Measurements from ENCODE around the gene IL15. TPM values are rescaled to one million over a fixed set of nuclear protein-coding genes. Genes with fewer than 3 reads are reported as not detected.

Gene IL15
- polyA plus RNA-seq, 2 of the 4 experiments (the other 2 are of a cell fraction): 14.1 to 32.3 TPM

- ChIA-PET CTCF (no interaction called here), POLR2A (no interaction called here)
- ATAC-seq (no peak), DNase-seq (ENCODE audit: low read depth in 1 of 2, low spot score in 1 of 2) (no peak), FAIRE-seq (no peak)
- Histone ChIP-seq H3K4me3 (no peak overlapping the region), H3K4me1 (no peaks in the 10 kb centered on the region), H3K9me3 (no peaks in the 10 kb centered on the region), H3K4me2 (no peak overlapping the region), H3K27ac (no peak overlapping the region)
- WGBS (ENCODE audit: missing lambda C conversion rate): 63% methylated on average over 5 of the region's 18 CpGs
- TF ChIP-seq POLR2AphosphoS2 (conservative IDR thresholded peaks at IDR 0.05; ENCODE audit: low read length) (no peak), NR3C1 (IDR thresholded peaks at IDR 0.05) (no peak), ZSCAN20 (CRISPR knock-in tag; IDR thresholded peaks at IDR 0.05) (no peak), CBX8 (IDR thresholded peaks at IDR 0.05) (no peak), BHLHE40 (IDR thresholded peaks at IDR 0.05; ENCODE audit: low read depth, low read length) (no peak)
- TF ChIP-seq, protein P1, sequence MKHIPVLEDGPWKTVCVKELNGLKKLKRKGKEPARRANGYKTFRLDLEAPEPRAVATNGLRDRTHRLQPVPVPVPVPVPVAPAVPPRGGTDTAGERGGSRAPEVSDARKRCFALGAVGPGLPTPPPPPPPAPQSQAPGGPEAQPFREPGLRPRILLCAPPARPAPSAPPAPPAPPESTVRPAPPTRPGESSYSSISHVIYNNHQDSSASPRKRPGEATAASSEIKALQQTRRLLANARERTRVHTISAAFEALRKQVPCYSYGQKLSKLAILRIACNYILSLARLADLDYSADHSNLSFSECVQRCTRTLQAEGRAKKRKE (CRISPR knock-in tag; IDR thresholded peaks at IDR 0.05; ENCODE audit: low read depth): no peak
Observed at GRCh38 chr4:141605425-141605856, 30.9 kb upstream of the IL15 start.

DNA sequence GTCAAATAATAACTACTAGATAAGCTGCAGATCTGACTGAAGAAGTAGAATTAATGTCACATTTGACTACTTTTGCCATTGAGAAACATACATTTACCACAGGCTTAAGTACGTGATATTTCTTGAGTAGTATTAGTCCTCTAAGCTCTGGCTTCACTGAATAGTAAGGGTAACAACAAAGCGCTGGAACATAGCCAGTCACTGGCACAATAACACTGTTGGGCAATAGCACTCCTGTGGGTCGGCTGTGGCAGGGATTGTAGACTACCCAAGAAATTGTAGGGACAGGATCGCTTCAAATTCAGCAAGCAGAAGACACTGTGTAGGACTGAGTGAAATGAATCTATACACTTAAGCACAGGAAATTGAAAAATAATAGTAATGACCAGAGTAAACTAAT is 27.1 kb upstream of the IL15 start:
- DNase-seq (ENCODE audit: low read depth in 1 of 2, low spot score in 1 of 2) (no peak), FAIRE-seq (no peak), ATAC-seq (no peak)
- Histone ChIP-seq H3K4me3 (no peak overlapping the region), H3K4me1 (no peaks in the 10 kb centered on the region), H3K27ac (no peak overlapping the region), H3K9me3 (no peaks in the 10 kb centered on the region), H3K4me2 (no peak overlapping the region)
- ChIA-PET CTCF (no interaction called here), POLR2A (no interaction called here)
- no peak for TF ChIP-seq FOXS1 (CRISPR knock-in tag; IDR thresholded peaks at IDR 0.05)
- 61% methylated on average over 4 of the region's 4 CpGs for WGBS (ENCODE audit: missing lambda C conversion rate)

GRCh38 chr4:141610365-141610764 is 26.0 kb upstream of the IL15 start:
- no peak for ATAC-seq
- no peak for FAIRE-seq

More at GRCh38 chr4:141610365-141610764, 26.0 kb upstream of the IL15 start:
- no peaks in the 10 kb centered on the region for H3K4me1 ChIP-seq
- no peak overlapping the region for H3K27ac ChIP-seq
- no peaks in the 10 kb centered on the region for H3K9me3 ChIP-seq
- no peak overlapping the region for H3K4me2 ChIP-seq
- TF ChIP-seq, protein P2, sequence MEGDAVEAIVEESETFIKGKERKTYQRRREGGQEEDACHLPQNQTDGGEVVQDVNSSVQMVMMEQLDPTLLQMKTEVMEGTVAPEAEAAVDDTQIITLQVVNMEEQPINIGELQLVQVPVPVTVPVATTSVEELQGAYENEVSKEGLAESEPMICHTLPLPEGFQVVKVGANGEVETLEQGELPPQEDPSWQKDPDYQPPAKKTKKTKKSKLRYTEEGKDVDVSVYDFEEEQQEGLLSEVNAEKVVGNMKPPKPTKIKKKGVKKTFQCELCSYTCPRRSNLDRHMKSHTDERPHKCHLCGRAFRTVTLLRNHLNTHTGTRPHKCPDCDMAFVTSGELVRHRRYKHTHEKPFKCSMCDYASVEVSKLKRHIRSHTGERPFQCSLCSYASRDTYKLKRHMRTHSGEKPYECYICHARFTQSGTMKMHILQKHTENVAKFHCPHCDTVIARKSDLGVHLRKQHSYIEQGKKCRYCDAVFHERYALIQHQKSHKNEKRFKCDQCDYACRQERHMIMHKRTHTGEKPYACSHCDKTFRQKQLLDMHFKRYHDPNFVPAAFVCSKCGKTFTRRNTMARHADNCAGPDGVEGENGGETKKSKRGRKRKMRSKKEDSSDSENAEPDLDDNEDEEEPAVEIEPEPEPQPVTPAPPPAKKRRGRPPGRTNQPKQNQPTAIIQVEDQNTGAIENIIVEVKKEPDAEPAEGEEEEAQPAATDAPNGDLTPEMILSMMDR (IDR thresholded peaks at IDR 0.05): no peak
- TF ChIP-seq FOSL2 (IDR thresholded peaks at IDR 0.05): no peak
- no peak for TF ChIP-seq FOSL2 (CRISPR knock-in tag; IDR thresholded peaks at IDR 0.05)
- TF ChIP-seq, protein P3, sequence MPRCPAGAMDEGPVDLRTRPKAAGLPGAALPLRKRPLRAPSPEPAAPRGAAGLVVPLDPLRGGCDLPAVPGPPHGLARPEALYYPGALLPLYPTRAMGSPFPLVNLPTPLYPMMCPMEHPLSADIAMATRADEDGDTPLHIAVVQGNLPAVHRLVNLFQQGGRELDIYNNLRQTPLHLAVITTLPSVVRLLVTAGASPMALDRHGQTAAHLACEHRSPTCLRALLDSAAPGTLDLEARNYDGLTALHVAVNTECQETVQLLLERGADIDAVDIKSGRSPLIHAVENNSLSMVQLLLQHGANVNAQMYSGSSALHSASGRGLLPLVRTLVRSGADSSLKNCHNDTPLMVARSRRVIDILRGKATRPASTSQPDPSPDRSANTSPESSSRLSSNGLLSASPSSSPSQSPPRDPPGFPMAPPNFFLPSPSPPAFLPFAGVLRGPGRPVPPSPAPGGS (IDR thresholded peaks at IDR 0.05): no peak
- no peak for TF ChIP-seq NR3C1 (IDR thresholded peaks at IDR 0.05)
- TF ChIP-seq ZC3H11A (IDR thresholded peaks at IDR 0.05): no peak
- no peak for TF ChIP-seq HOXA7 (CRISPR knock-in tag; IDR thresholded peaks at IDR 0.05)
- no peak for TF ChIP-seq ESRRA (IDR thresholded peaks at IDR 0.05; ENCODE audit: borderline replicate concordance, low read length)
- TF ChIP-seq, protein P4, sequence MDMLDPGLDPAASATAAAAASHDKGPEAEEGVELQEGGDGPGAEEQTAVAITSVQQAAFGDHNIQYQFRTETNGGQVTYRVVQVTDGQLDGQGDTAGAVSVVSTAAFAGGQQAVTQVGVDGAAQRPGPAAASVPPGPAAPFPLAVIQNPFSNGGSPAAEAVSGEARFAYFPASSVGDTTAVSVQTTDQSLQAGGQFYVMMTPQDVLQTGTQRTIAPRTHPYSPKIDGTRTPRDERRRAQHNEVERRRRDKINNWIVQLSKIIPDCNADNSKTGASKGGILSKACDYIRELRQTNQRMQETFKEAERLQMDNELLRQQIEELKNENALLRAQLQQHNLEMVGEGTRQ (IDR thresholded peaks at IDR 0.05): no peak
- no peak for TF ChIP-seq BHLHE40 (IDR thresholded peaks at IDR 0.05; ENCODE audit: low read depth, low read length)
- TF ChIP-seq, protein P5, sequence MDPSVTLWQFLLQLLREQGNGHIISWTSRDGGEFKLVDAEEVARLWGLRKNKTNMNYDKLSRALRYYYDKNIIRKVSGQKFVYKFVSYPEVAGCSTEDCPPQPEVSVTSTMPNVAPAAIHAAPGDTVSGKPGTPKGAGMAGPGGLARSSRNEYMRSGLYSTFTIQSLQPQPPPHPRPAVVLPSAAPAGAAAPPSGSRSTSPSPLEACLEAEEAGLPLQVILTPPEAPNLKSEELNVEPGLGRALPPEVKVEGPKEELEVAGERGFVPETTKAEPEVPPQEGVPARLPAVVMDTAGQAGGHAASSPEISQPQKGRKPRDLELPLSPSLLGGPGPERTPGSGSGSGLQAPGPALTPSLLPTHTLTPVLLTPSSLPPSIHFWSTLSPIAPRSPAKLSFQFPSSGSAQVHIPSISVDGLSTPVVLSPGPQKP (IDR thresholded peaks at IDR 0.05; ENCODE audit: low read depth, low read length): no peak
- TF ChIP-seq CBX2 (IDR thresholded peaks at IDR 0.05; ENCODE audit: borderline replicate concordance, low read depth): no peak
- TF ChIP-seq RFX5 (IDR thresholded peaks at IDR 0.05): no peak
- no peak for TF ChIP-seq HEYL (CRISPR knock-in tag; IDR thresholded peaks at IDR 0.05)
- no peak for TF ChIP-seq RCOR1 (IDR thresholded peaks at IDR 0.05; ENCODE audit: low read depth, low read length)
- no peak for TF ChIP-seq FOSB (CRISPR knock-in tag; IDR thresholded peaks at IDR 0.05)
- no peak for TF ChIP-seq KDM1A (IDR thresholded peaks at IDR 0.05; ENCODE audit: low read depth)
- no peak for DNase-seq (ENCODE audit: low read depth in 1 of 2, low spot score in 1 of 2)
- H3K4me3 ChIP-seq: no peak overlapping the region
- ChIA-PET CTCF (no interaction called here), POLR2A (no interaction called here)

Data from A549 (cell line).